Muscle layer of colon (tissue), 2 donors: ENCODE data around the gene PDK1.

Experiments
- H3K27ac ChIP-seq: one replicate; pipeline ENCODE4 v1.7.0; 2013; ENCODE audit warnings: low read depth, mild to moderate bottlenecking, low read length, moderate library complexity
- H3K27me3 ChIP-seq, 2 donors: one replicate each; pipeline ENCODE4 v1.7.0; 2013; ENCODE audit warnings: low read length in 2 of 2, mild to moderate bottlenecking in 2 of 2; ENCODE audit not compliant: insufficient read depth in 2 of 2, control insufficient read depth in 1 of 2
- H3K36me3 ChIP-seq: one replicate; pipeline ENCODE4 v1.7.0; 2013; ENCODE audit warnings: mild to moderate bottlenecking, low read length; ENCODE audit not compliant: insufficient read depth
- H3K4me1 ChIP-seq: one replicate; pipeline ENCODE4 v1.7.0; 2013; ENCODE audit warnings: mild to moderate bottlenecking, low read length; ENCODE audit not compliant: insufficient read depth
- H3K4me3 ChIP-seq, 2 donors: one replicate each; pipeline ENCODE4 v1.7.0; 2013; ENCODE audit warnings: low read length in 2 of 2, low read depth in 1 of 2, mild to moderate bottlenecking in 1 of 2, moderate library complexity in 1 of 2
- H3K9ac ChIP-seq: one replicate; pipeline ENCODE4 v1.7.0; 2013; ENCODE audit warnings: low read length
- H3K9me3 ChIP-seq: one replicate; pipeline ENCODE4 v1.7.0; 2013; ENCODE audit warnings: mild to moderate bottlenecking, low read length
- donor health status: abdominal sarcoma.
- donor health status: Adenocarcinoma of cecum.

PDK1 gene

DNA sequence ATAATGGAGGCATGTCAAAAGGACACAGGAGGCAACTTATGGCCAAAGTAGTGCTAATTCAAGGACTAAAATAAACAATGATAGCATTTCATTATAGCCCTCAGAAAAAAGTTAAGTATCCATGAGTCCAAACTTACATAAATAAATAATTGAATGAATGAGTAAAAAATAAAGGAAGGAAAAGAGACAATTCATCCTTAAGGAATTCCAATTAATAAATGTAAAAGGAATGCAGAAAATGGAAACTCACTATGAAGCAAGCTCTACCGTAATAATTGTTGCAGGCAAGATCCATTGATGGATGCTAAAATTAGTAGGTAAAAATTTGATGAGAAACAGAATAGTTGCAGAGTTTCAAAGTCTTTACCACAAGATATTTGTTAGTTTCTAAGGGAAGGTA, 91.5 kb downstream of the PDK1 start:
- no peak overlapping the region for H3K27ac ChIP-seq
- H3K4me3 ChIP-seq, result no peak overlapping the region
- no peaks in the 10 kb centered on the region for H3K36me3 ChIP-seq
- no peaks in the 10 kb centered on the region for H3K4me1 ChIP-seq
- no peak overlapping the region for H3K9ac ChIP-seq
- no peaks in the 10 kb centered on the region for H3K27me3 ChIP-seq
- no peaks in the 10 kb centered on the region for H3K9me3 ChIP-seq

DNA sequence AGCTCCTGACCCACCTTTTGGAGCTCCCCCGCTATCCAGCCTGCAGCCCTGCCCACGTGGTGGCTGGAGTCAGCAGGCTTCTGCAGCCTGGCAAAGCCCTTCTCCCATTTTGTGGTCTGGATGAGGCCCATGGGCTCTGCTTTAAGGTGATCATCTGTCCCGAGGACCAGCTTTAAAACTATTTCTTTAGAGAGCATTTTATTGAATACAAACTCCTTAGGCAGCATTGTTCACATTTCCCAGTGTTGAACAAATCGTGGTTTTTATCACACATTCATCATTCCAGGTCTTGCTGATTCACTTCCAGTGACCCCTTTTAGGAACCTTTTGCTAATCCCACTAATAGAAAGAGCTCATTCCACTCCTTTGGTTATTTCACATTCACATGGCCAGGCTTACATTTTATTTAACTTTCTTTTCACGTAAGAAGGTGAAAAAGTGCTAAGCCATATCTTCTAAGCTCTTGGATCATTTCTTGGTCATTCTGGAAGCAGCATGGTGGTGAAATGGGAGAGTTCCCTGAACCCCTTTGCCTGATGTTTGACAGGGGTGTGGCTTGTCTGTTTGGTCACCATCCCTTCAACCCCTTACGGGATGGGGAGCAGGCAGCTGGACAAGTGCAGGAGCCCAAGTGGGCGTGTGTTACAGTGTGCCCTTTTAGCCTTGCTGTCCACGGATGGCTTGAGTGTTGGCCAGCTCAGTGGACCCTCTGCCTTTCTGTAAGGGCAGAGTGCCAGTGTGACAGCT, 99.4 kb downstream of the PDK1 start:
- no peaks in the 10 kb centered on the region for H3K4me1 ChIP-seq
- no peak overlapping the region for H3K27ac ChIP-seq
- H3K9ac ChIP-seq, result no peak overlapping the region
- no peaks in the 10 kb centered on the region for H3K9me3 ChIP-seq
- no peaks in the 10 kb centered on the region for H3K27me3 ChIP-seq
- no peak overlapping the region for H3K4me3 ChIP-seq
- no peaks in the 10 kb centered on the region for H3K36me3 ChIP-seq

DNA sequence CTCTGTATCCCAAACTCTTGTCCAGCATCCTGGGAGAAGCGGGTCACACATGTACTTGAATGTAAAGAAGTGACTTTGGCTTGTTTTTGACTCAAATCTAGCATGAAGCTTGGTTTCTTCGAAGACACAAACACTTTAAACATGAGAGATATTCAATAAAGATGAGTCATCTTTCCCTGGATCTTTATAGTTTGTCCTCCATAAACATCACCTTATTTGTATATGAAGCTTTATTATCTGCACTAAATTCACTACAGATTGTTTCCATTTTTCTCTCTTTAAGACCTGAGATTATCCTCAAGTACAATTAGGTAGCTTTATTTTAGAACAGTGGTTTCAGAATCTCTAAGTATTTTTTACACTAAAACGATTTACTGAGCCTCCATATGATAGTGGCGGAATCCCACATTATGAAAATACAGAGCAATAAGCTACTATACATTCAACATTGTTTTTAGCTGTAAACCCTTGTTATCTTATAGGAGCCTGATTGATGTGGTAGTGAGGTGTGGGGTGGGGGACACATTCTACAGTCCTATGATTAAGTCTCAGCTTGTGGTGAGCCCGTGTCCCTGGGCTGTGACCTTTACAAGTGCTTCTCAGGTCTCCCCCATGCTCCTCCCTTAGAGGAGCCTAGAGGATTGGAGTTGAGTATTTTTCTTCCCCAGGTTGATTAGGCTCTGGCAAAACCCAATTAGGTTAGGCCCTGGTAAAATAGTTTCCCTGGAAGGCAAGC, 100.1 kb downstream of the PDK1 start:
- Histone ChIP-seq H3K9me3 (no peaks in the 10 kb centered on the region), H3K36me3 (no peaks in the 10 kb centered on the region), H3K27ac (no peak overlapping the region), H3K27me3 (no peaks in the 10 kb centered on the region), H3K4me1 (no peaks in the 10 kb centered on the region), H3K4me3 (no peak overlapping the region), H3K9ac (no peak overlapping the region)
